ENCODE results near the gene GPR156. TPM values are rescaled to one million over a fixed set of nuclear protein-coding genes. Genes with fewer than 3 reads are reported as not detected.

GPR156 gene
- total RNA-seq, 1 experiment from 2014 or later: 1.1 TPM

DNA sequence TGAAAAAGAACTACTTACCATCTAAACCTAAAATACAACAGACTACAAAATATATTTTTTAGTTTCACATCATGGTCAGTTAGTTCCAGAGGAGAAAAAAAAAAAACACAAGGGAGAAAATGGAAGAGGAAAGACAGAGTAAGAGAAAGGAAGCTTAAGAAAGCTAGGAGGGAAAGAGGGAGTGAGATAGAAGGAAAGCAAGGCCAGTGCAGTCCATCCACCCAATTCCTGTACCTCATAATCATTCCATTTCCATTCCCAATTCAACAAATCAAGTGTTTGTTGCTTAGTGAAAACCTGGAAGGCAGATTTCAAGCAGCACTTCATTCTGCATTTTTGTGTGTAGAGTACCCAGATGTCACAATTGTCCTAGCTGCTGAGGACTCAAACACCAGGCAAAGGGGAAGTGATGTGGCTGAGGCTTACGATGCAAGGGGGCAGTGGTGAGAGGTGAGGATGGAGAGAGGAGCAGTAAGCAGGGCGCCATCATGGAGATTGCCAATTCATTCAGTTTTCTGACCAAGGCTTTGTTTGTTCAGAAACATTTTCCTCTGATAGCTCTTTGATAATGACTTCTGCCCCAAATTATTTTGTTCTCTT, 107.2 kb downstream of the GPR156 start:
- Histone ChIP-seq H3K27me3 (no peaks in the 10 kb centered on the region), H3K9me3 (peaks cover 3% of the 10 kb centered on the region), H3K36me3 (peaks cover 3% of the 10 kb centered on the region), H3K4me3 (peak overlapping the region; percentile 8)
- DNase-seq: peak; percentile 22

GRCh38 chr3:120177151-120177550, 107.9 kb downstream of the GPR156 start:
- Histone ChIP-seq H3K9me3 (peaks cover 4% of the 10 kb centered on the region), H3K27me3 (no peaks in the 10 kb centered on the region), H3K36me3 (peaks cover 4% of the 10 kb centered on the region), H3K4me3 (peak overlapping the region; percentile 8)
- DNase-seq: peak; percentile 94

DNA sequence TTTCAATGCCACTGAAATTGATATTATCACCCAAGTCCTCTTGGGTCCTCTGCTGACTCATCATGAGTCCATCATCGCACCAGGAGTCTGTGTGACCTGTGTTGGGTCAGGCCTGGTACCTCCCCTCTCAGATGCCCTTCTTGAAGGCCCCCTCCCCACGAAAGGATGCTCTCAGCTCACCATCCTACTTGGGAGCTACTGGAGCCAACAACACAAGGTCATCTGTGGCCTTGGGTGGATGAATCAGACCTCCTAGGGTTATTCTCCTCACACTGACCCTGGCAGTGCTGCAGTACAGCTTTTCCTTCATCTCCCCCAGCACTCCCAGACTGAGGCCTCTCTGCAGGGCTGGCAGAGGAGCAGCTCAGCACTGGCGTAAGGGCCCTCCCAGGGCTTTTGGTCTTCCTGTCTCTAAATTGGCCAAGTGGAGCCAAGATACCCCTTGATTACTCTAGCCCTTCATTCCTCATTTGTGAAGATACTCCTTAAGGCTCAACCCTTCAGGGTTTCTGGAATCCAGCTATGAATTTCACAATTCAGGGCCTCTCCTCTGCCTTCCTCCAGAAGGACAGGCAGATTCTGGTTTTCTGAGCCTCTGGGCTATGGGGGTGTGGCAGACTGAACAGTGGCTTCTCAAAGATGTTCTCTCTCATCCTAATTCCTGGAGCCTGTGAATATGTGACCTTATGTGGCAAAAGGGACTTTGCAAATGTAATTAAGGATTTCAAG, 110.0 kb downstream of the GPR156 start:
- DNase-seq: peak; percentile 57
- Histone ChIP-seq H3K4me3 (no peak overlapping the region), H3K9me3 (peaks cover 4% of the 10 kb centered on the region), H3K27me3 (no peaks in the 10 kb centered on the region), H3K36me3 (peaks cover 4% of the 10 kb centered on the region)

GRCh38 chr3:120173056-120173675, 111.9 kb downstream of the GPR156 start:
- Histone ChIP-seq H3K9me3 (peaks cover 4% of the 10 kb centered on the region), H3K27me3 (no peaks in the 10 kb centered on the region), H3K4me3 (no peak overlapping the region), H3K36me3 (peaks cover 4% of the 10 kb centered on the region)
- no peak for DNase-seq

- Histone ChIP-seq H3K27me3 (no peaks in the 10 kb centered on the region), H3K36me3 (peaks cover 4% of the 10 kb centered on the region), H3K4me3 (no peak overlapping the region), H3K9me3 (peaks cover 4% of the 10 kb centered on the region)
- peak; percentile 95 for DNase-seq
These were observed 113.0 kb downstream of the GPR156 start for GRCh38 chr3:120172070-120172469.

- H3K27me3 ChIP-seq: no peaks in the 10 kb centered on the region
- peak; percentile 35 for DNase-seq
- H3K4me3 ChIP-seq: no peak overlapping the region
These were observed 113.7 kb downstream of the GPR156 start for GRCh38 chr3:120171134-120171873.

DNA sequence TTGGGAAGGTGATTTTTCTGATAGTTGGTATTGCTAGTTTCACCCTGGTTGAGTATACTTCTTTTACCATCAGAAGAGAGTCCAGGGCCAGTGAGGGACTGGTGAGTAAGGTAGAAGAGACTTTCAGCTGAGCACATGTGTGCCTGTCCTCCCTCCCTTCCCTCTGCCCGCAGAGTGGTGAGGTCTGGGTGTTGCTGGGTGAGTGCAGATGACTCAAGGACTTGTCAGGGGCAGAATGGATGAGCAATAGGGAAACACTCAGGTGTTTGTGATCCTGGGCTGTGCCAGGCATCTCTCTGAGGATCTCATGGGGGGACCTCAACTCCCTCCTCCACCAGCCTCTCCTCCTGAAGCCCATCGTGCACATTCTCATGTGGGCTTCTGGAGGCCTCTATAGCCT, 114.8 kb downstream of the GPR156 start:
- Histone ChIP-seq H3K27me3 (no peaks in the 10 kb centered on the region), H3K9me3 (peaks cover 4% of the 10 kb centered on the region), H3K36me3 (peaks cover 4% of the 10 kb centered on the region), H3K4me3 (no peak overlapping the region)
- DNase-seq: peak; percentile 92

More at GRCh38 chr3:120171134-120171873, 113.7 kb downstream of the GPR156 start:
- H3K36me3 ChIP-seq: peaks cover 4% of the 10 kb centered on the region
- H3K9me3 ChIP-seq: peaks cover 4% of the 10 kb centered on the region

DNA sequence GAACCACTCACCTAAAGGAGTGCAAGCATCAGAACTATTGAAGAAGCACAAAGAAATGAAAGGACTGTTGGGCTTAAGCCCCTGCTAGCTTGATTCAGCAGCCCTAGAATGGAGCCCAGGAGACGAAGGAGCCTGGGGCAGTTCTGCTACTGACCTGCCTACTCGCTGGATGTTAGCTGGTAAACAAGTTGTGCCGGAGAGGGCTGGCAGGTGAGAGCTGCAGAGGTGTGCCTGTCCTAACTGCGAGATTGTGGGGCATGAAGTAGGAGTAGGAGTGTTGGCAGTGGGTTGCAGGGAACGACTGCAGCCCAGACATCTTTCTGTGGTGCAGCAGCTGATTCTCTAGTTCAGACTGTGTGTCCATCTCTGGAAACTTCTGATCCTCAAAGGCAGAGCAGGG, 115.6 kb downstream of the GPR156 start:
- H3K9me3 ChIP-seq: peaks cover 4% of the 10 kb centered on the region
- H3K27me3 ChIP-seq: no peaks in the 10 kb centered on the region
- no peak for DNase-seq
- H3K4me3 ChIP-seq: no peak overlapping the region
- peaks cover 4% of the 10 kb centered on the region for H3K36me3 ChIP-seq

- no peak overlapping the region for H3K4me3 ChIP-seq
- H3K9me3 ChIP-seq: peaks cover 4% of the 10 kb centered on the region
- peaks cover 4% of the 10 kb centered on the region for H3K36me3 ChIP-seq
- H3K27me3 ChIP-seq: no peaks in the 10 kb centered on the region
- DNase-seq: no peak
These were observed 116.4 kb downstream of the GPR156 start for GRCh38 chr3:120168611-120169010.

GRCh38 chr3:120168038-120168437, 117.0 kb downstream of the GPR156 start:
- no peak for DNase-seq
- Histone ChIP-seq H3K27me3 (no peaks in the 10 kb centered on the region), H3K9me3 (peaks cover 4% of the 10 kb centered on the region), H3K36me3 (peaks cover 4% of the 10 kb centered on the region), H3K4me3 (no peak overlapping the region)

GRCh38 chr3:120167488-120167887, 117.5 kb downstream of the GPR156 start:
- DNase-seq: no peak
- no peaks in the 10 kb centered on the region; the same call in 1 of the 2 replicates for H3K36me3 ChIP-seq

DNA sequence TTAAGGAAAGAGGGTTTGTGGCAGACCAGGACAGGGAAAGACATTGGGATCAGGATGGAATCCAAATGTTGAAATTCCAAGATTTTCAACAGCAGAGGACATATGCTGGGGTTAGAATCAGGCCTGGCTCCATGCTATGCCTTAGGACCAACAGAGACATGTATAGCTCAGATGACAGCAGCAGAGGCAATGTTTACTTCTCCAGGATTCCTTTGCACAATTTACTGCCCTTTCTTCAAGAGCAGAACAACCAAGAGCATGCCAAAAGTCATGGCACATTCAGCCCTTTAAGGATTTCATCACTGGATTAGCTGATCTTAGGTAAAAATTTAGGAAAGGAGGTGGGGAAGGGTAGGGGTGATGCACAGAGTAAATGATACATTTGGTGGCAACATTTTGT, 121.2 kb downstream of the GPR156 start:
- no peak for DNase-seq
- H3K36me3 ChIP-seq: no peaks in the 10 kb centered on the region; the same call in 1 of the 2 replicates
- H3K27me3 ChIP-seq: no peaks in the 10 kb centered on the region
- no peaks in the 10 kb centered on the region for H3K9me3 ChIP-seq
- H3K4me3 ChIP-seq: no peak overlapping the region

More at GRCh38 chr3:120167488-120167887, 117.5 kb downstream of the GPR156 start:
- no peak overlapping the region for H3K4me3 ChIP-seq
- no peaks in the 10 kb centered on the region for H3K27me3 ChIP-seq
- no peaks in the 10 kb centered on the region for H3K9me3 ChIP-seq

DNA sequence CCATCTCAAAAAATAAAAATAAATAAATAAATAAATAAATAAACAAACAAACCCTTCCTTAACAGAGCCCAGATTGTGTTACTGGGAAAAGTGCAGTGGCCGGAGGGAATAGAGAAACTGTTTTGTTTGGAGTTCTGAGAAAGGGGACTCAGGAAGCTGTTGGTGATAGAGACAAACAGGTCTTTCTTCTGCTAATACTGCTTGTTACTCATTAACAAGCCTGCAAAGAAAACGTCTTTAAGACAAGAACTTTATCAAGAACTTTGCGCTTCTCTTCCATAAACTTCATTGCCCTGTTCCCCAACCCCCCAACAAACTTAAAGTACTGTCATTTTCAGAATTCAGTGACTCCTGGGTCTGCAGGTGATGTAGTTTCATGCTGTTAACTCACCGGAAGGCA, 122.0 kb downstream of the GPR156 start:
- H3K27me3 ChIP-seq: no peaks in the 10 kb centered on the region
- no peak for DNase-seq
- no peaks in the 10 kb centered on the region for H3K9me3 ChIP-seq
- no peaks in the 10 kb centered on the region; the same call in 1 of the 2 replicates for H3K36me3 ChIP-seq
- H3K4me3 ChIP-seq: no peak overlapping the region

- Histone ChIP-seq H3K36me3 (no peaks in the 10 kb centered on the region; the same call in 1 of the 2 replicates), H3K9me3 (no peaks in the 10 kb centered on the region), H3K27me3 (no peaks in the 10 kb centered on the region), H3K4me3 (no peak overlapping the region)
- no peak for DNase-seq
These were observed 122.6 kb downstream of the GPR156 start for GRCh38 chr3:120162400-120162799.

GRCh38 chr3:120161902-120162301, 123.1 kb downstream of the GPR156 start:
- no peak overlapping the region for H3K4me3 ChIP-seq
- DNase-seq: no peak
- no peaks in the 10 kb centered on the region; the same call in 1 of the 2 replicates for H3K36me3 ChIP-seq
- no peaks in the 10 kb centered on the region for H3K27me3 ChIP-seq
- H3K9me3 ChIP-seq: no peaks in the 10 kb centered on the region

- H3K9me3 ChIP-seq: peaks cover 10% of the 10 kb centered on the region
- no peak overlapping the region for H3K4me3 ChIP-seq
- H3K27me3 ChIP-seq: no peaks in the 10 kb centered on the region
- H3K36me3 ChIP-seq: no peaks in the 10 kb centered on the region; the same call in 1 of the 2 replicates
- peak; percentile 86 for DNase-seq
These were observed 125.0 kb downstream of the GPR156 start for GRCh38 chr3:120160050-120160449.

DNA sequence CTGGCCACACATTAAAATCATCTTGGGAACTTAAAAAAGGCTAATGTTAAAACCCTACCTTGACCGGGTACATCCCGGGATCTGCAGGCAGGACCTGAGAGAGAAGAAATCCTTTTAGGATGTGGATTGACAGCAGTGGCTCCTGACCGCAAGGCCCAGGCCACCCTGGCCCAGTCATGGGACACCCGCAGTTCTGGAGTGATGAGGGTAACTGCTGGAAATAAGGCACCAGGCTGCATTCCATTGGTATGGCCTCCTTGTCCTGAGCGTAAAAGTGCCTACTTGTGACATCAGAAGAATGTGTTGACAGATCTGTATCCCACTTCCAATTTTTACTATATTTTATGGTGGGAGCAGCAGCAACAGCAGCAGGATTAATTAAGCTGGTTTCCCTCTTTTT, 127.3 kb downstream of the GPR156 start:
- no peak for DNase-seq
- Histone ChIP-seq H3K27me3 (no peaks in the 10 kb centered on the region), H3K36me3 (no peaks in the 10 kb centered on the region; the same call in 1 of the 2 replicates), H3K4me3 (no peak overlapping the region), H3K9me3 (peaks cover 25% of the 10 kb centered on the region)

Measured in MG63 (cell line).